ENCODE measurements around the gene RPIA.
"Not testable (repeated sequence)": the region's sequence is repeated elsewhere in the genome, so short reads cannot be mapped to it uniquely, and the experiment has no call there.

Gene RPIA

DNA sequence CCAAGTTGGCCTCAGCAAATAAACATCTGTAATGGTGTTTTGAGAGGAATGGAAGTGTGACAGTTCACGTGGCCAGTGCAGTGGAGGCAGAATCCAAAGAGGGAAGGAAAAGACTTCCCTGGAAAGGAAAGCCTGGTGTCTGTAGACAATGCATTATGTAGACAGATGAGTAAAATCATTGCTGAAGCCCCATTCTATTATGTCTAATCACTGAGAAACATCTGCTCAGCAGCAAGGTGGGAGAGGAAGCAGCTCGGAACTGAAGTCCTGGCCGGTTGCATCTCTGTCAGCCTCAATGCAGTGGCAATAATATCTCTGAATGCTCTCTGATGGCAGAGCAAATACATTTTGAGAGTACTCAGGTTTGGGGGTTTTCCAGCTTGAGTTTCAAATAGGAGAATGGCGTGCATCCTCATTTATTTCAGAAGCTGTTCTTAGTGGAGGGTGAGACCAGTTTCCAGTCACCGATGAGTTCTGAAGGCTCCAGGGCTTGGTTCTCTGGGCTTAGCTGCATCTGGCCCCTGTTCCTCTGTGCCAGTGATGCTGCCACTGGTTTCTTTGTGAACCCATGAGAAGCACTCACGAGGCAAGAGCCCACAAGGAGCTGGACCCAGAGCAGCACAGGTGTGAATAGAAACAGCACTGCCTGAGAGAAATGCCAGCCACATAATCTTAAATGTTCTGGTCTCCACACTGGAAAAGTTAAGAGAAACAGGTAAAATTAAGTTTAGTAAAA lies 63.3 kb downstream of the RPIA start:
- Histone ChIP-seq H3K27me3 (ENCODE audit: control insufficient read depth, low read length) (no peaks in the 10 kb centered on the region), H3K4me2 (ENCODE audit: low read length) (peak overlapping the region; percentile 48), H4K20me1 (ENCODE audit: control insufficient read depth, insufficient read depth, low read depth, low read length) (no peaks in the 10 kb centered on the region), H3F3A (ENCODE audit: control insufficient read depth, insufficient read depth) (no peaks in the 10 kb centered on the region), H3K9me3 (ENCODE audit: control insufficient read depth, insufficient read depth, low read length) (peaks cover 3% of the 10 kb centered on the region; the same call in 1 of the 2 replicates), H3K4me1 (ENCODE audit: control insufficient read depth, low read length) (peaks cover 50% of the 10 kb centered on the region), H3K36me3 (ENCODE audit: control insufficient read depth, low read length) (peaks cover 45% of the 10 kb centered on the region), H3K27ac (ENCODE audit: low read depth, low read length) (peak overlapping the region; percentile 46), H3K79me2 (ENCODE audit: control insufficient read depth, low read length) (no peaks in the 10 kb centered on the region), H3K9me2 (replicated peaks; ENCODE audit: control insufficient read depth, low read length) (no peaks in the 10 kb centered on the region), H3K4me3 (ENCODE audit: low read length) (peak overlapping the region; percentile 12)
- no peak for TF ChIP-seq CTCF (IDR thresholded peaks at IDR 0.05; ENCODE audit: low read depth, low read length, poor library complexity, severe bottlenecking)
- no peak for TF ChIP-seq EZH2phosphoT487 (IDR thresholded peaks at IDR 0.05; ENCODE audit: borderline replicate concordance, low read length)

DNA sequence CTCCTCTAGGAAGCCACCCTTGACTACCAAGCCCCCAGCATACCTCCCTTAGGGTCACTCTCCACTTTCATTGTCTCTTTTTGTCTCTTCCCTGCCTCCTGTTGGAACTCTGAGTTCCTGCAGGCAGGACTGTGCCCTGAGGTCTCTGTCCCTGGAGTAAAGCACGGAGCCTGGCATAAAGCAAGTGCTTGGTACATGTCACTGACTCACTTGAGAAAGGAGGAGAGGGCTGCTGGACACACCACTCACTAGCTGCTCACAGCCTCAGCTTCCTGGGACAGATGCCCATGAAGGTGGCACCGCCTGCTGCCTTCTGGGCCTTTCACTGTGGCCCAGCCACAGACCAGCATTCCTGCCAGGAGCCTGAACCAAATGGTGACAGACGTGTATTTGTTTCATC lies 64.4 kb downstream of the RPIA start:
- Histone ChIP-seq H3K79me2 (ENCODE audit: control insufficient read depth, low read length) (no peaks in the 10 kb centered on the region), H3K36me3 (ENCODE audit: control insufficient read depth, low read length) (peaks cover 42% of the 10 kb centered on the region), H3F3A (ENCODE audit: control insufficient read depth, insufficient read depth) (no peaks in the 10 kb centered on the region), H3K4me3 (ENCODE audit: low read length) (no peak overlapping the region), H3K9me3 (ENCODE audit: control insufficient read depth, insufficient read depth, low read length) (peaks cover 3% of the 10 kb centered on the region; the same call in 1 of the 2 replicates), H4K20me1 (ENCODE audit: control insufficient read depth, insufficient read depth, low read depth, low read length) (no peaks in the 10 kb centered on the region), H3K4me2 (ENCODE audit: low read length) (no peak overlapping the region), H3K9me2 (replicated peaks; ENCODE audit: control insufficient read depth, low read length) (no peaks in the 10 kb centered on the region), H3K27me3 (ENCODE audit: control insufficient read depth, low read length) (no peaks in the 10 kb centered on the region), H3K27ac (ENCODE audit: low read depth, low read length) (no peak overlapping the region), H3K4me1 (ENCODE audit: control insufficient read depth, low read length) (peaks cover 49% of the 10 kb centered on the region)
- TF ChIP-seq CTCF (IDR thresholded peaks at IDR 0.05; ENCODE audit: low read depth, low read length, poor library complexity, severe bottlenecking), result no peak
- no peak for TF ChIP-seq EZH2phosphoT487 (IDR thresholded peaks at IDR 0.05; ENCODE audit: borderline replicate concordance, low read length)

DNA sequence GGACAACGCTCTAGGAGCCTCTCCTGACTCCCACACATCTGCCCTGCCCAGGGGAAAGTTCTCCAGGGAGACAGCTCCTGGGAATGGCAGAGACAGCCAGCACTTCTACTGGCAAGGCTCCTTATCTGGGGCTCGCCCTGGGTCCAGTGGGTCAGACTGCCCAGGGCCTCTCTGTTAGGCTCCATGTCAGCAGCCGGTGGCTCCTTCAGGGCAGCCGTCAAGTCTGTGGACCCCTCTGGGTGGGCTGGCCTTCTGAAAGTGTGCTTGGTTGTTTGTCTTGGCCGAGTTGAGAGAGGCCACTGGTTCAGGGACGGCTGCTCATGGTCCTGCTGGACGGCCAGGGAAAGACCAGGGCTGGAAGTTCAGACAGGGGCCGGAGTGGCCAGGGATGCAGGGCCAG lies 65.6 kb downstream of the RPIA start:
- TF ChIP-seq CTCF (IDR thresholded peaks at IDR 0.05; ENCODE audit: low read depth, low read length, poor library complexity, severe bottlenecking), result no peak
- Histone ChIP-seq H3K4me3 (ENCODE audit: low read length) (no peak overlapping the region), H3K79me2 (ENCODE audit: control insufficient read depth, low read length) (no peaks in the 10 kb centered on the region), H3K27ac (ENCODE audit: low read depth, low read length) (no peak overlapping the region), H3K27me3 (ENCODE audit: control insufficient read depth, low read length) (no peaks in the 10 kb centered on the region), H3K4me1 (ENCODE audit: control insufficient read depth, low read length) (peaks cover 37% of the 10 kb centered on the region), H3K4me2 (ENCODE audit: low read length) (no peak overlapping the region), H3K36me3 (ENCODE audit: control insufficient read depth, low read length) (peaks cover 30% of the 10 kb centered on the region), H3K9me3 (ENCODE audit: control insufficient read depth, insufficient read depth, low read length) (peaks cover 3% of the 10 kb centered on the region; the same call in 1 of the 2 replicates), H3K9me2 (replicated peaks; ENCODE audit: control insufficient read depth, low read length) (no peaks in the 10 kb centered on the region), H4K20me1 (ENCODE audit: control insufficient read depth, insufficient read depth, low read depth, low read length) (no peaks in the 10 kb centered on the region), H3F3A (ENCODE audit: control insufficient read depth, insufficient read depth) (no peaks in the 10 kb centered on the region)

DNA sequence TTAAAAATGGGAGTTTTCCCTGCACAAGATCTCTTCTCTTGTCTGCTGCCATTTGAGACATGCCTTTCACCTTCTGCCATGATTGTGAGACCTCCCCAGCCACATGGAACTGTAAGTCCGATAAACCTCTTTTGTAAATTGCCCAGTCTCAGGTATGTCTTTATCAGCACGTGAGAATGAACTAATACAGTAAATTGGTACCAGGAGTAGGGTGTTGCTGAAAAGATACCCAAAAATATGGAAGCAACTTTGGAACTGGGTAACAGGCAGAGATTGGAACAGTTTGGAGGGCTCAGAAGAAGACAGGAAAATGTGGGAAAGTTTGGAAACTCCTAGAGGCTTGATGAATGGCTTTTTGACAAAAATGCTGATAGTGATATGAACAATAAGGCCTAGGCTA lies 67.2 kb downstream of the RPIA start:
- Histone ChIP-seq H3K36me3 (ENCODE audit: control insufficient read depth, low read length) (peaks cover 13% of the 10 kb centered on the region), H3K4me1 (ENCODE audit: control insufficient read depth, low read length) (peaks cover 20% of the 10 kb centered on the region)
- H3K4me2 ChIP-seq (ENCODE audit: low read length); H3K27ac ChIP-seq (ENCODE audit: low read depth, low read length); H4K20me1 ChIP-seq (ENCODE audit: control insufficient read depth, insufficient read depth, low read depth, low read length); H3K79me2 ChIP-seq (ENCODE audit: control insufficient read depth, low read length); H3F3A ChIP-seq (ENCODE audit: control insufficient read depth, insufficient read depth); H3K27me3 ChIP-seq (ENCODE audit: control insufficient read depth, low read length); H3K9me3 ChIP-seq (ENCODE audit: control insufficient read depth, insufficient read depth, low read length); H3K4me3 ChIP-seq (ENCODE audit: low read length); H3K9me2 ChIP-seq (replicated peaks; ENCODE audit: control insufficient read depth, low read length): not testable (repeated sequence)
